Suppressor macrophage treated with lipopolysaccharide for 4 hours (primary cell): ENCODE data around the gene INHBB.
A peak's percentile ranks its signal among the peaks of the same experiment; 100 is the strongest.

ENCODE experiments used
- DNase-seq: peaks from one replicate; pipeline ENCODE4 v3.0.0-alpha.2; 2020

The INHBB gene

GRCh38 chr2:120343433-120344105, 2.4 kb upstream of the INHBB start:
- DNase-seq = peak; percentile 74

GRCh38 chr2:120344214-120344975, 1.5 kb upstream of the INHBB start:
- DNase-seq = no peak

GRCh38 chr2:120344976-120345581, 857 bp upstream of the INHBB start:
- peak; percentile 16 for DNase-seq

GRCh38 chr2:120345608-120346007, 328 bp upstream of the INHBB start:
- DNase-seq = no peak

GRCh38 chr2:120346667-120347358, 877 bp downstream of the INHBB start:
- no peak for DNase-seq

- no peak for DNase-seq
These were observed 1.6 kb downstream of the INHBB start for GRCh38 chr2:120347396-120348060.

- no peak for DNase-seq
These were observed 2.3 kb downstream of the INHBB start for GRCh38 chr2:120348134-120348736.

GRCh38 chr2:120348737-120349439, 3.0 kb downstream of the INHBB start:
- no peak for DNase-seq

- no peak for DNase-seq
These were observed 3.5 kb downstream of the INHBB start for GRCh38 chr2:120349440-120349921.

- no peak for DNase-seq
These were observed 4.1 kb downstream of the INHBB start for GRCh38 chr2:120350080-120350479.

GRCh38 chr2:120350801-120351320, 4.9 kb downstream of the INHBB start:
- no peak for DNase-seq

- no peak for DNase-seq
These were observed 7.0 kb downstream of the INHBB start for GRCh38 chr2:120352696-120353590.

- DNase-seq = no peak
These were observed 7.6 kb downstream of the INHBB start for GRCh38 chr2:120353591-120353898.

- no peak for DNase-seq
These were observed 8.0 kb downstream of the INHBB start for GRCh38 chr2:120353931-120354330.

GRCh38 chr2:120354467-120354866, 8.5 kb downstream of the INHBB start:
- DNase-seq = no peak

GRCh38 chr2:120354935-120355779, 9.2 kb downstream of the INHBB start:
- no peak for DNase-seq

- DNase-seq = no peak
These were observed 9.9 kb downstream of the INHBB start for GRCh38 chr2:120355780-120356266.

GRCh38 chr2:120357768-120358167, 11.8 kb downstream of the INHBB start:
- DNase-seq = no peak

- no peak for DNase-seq
These were observed 13.0 kb downstream of the INHBB start for GRCh38 chr2:120358734-120359465.
